OCI-LY7 (cell line): ENCODE results near the gene MIDN. TPM values are rescaled to one million over a fixed set of nuclear protein-coding genes. Genes with fewer than 3 reads are reported as not detected.

ENCODE experiments used
- BruUV-seq: library from RNA; stranded (reverse); fragments of 400-500 nt; replicated peaks from 2 replicates; lab custom pipeline; 2021; lab: Mats Ljungman, UMichigan
- CTCF ChIA-PET: fragments of 300-600 bp; sonication (Branson Sonifier 250); formaldehyde crosslinking; loops from one replicate; lab custom pipeline; 2022; ENCODE audit warnings: antibody characterized with exemption; ENCODE audit not compliant: unreplicated experiment; lab: Charles Lee
- POLR2A ChIA-PET: fragments of 300-600 bp; sonication (Branson Sonifier 250); formaldehyde crosslinking; loops from one replicate; lab custom pipeline; 2022; ENCODE audit warnings: antibody characterized with exemption; lab: Charles Lee
- DNase-seq: peaks from one replicate; pipeline ENCODE4 v3.0.0-alpha.2; 2015; ENCODE audit warnings: low spot score
- H2AFZ ChIP-seq: fragments of 200-600 bp; sonication (generic), shearing (Covaris generic); 2 replicates; pipeline ENCODE4 v1.6.1; 2014; ENCODE audit warnings: mild to moderate bottlenecking, antibody characterized with exemption, low read length, moderate library complexity
- H3K27ac ChIP-seq: fragments of 200-600 bp; sonication (generic); 2 replicates; pipeline ENCODE4 v1.5.1; 2014; ENCODE audit warnings: mixed run types, low read depth, mild to moderate bottlenecking, moderate library complexity, low read length, inconsistent platforms; ENCODE audit not compliant: poor library complexity, severe bottlenecking
- H3K36me3 ChIP-seq: fragments of 200-600 bp; sonication (generic); 2 replicates; pipeline ENCODE4 v1.6.1; 2014; ENCODE audit warnings: mild to moderate bottlenecking, antibody characterized with exemption, low read length, moderate library complexity, mixed read lengths; ENCODE audit not compliant: insufficient read depth
- H3K4me1 ChIP-seq: fragments of 200-600 bp; sonication (generic); 2 replicates; pipeline ENCODE4 v1.5.1; 2014; ENCODE audit warnings: mild to moderate bottlenecking, low read length; ENCODE audit not compliant: insufficient read depth, poor library complexity, severe bottlenecking
- H3K4me2 ChIP-seq: fragments of 200-600 bp; sonication (generic); 2 replicates; pipeline ENCODE4 v1.6.1; 2014; ENCODE audit warnings: mild to moderate bottlenecking, low read length
- H3K4me3 ChIP-seq: fragments of 200-600 bp; sonication (generic); 2 replicates; pipeline ENCODE4 v1.5.1; 2014; ENCODE audit warnings: mild to moderate bottlenecking, low read depth, low read length; ENCODE audit not compliant: poor library complexity, severe bottlenecking
- H3K79me2 ChIP-seq: fragments of 200-600 bp; sonication (generic); 2 replicates; pipeline ENCODE4 v1.6.1; 2016; ENCODE audit warnings: low read depth, mild to moderate bottlenecking, low read length, moderate library complexity, mixed read lengths; ENCODE audit not compliant: insufficient read depth
- H3K9me2 ChIP-seq: fragments of 200-600 bp; sonication (generic); 2 replicates; pipeline ENCODE4 v1.6.1; 2016; ENCODE audit warnings: mild to moderate bottlenecking, low read length, mixed read lengths; ENCODE audit not compliant: insufficient read depth
- H3K9me3 ChIP-seq: fragments of 200-600 bp; sonication (generic); 2 replicates; pipeline ENCODE4 v1.6.1; 2014; ENCODE audit warnings: mild to moderate bottlenecking, mixed run types, low read length, mixed read lengths
- H4K20me1 ChIP-seq: fragments of 200-600 bp; sonication (generic); 2 replicates; pipeline ENCODE4 v1.6.1; 2014; ENCODE audit warnings: mild to moderate bottlenecking, antibody characterized with exemption, low read length, moderate library complexity, mixed read lengths; ENCODE audit not compliant: insufficient read depth
- EZH2phosphoT487 ChIP-seq: fragments of 200-600 bp; sonication (generic); IDR thresholded peaks from 2 replicates; pipeline ENCODE4 v1.6.1; 2018; ENCODE audit warnings: low read depth, borderline replicate concordance, mild to moderate bottlenecking, mixed run types, antibody characterized with exemption, low read length, moderate library complexity, mixed read lengths
- intact Hi-C: fragments of 100-400 bp; cut with micrococcal nuclease; formaldehyde crosslinking; loops from one replicate; pipeline ENCODE4 v1.10.0; 2022; ENCODE audit not compliant: unreplicated experiment
- total RNA-seq, 2 experiments: library from RNA; depleted of rRNA in 1 of 2; stranded (reverse); fragments of >200 nt in 1 of 2; shearing (Covaris generic) in 1 of 2; gene quantifications; 2 replicates each; pipeline ENCODE4 v1.2.3, GENCODE V29; 2014 to 2022
- TF ChIP-seq, protein P1 (sequence below): fragments of 200-600 bp; sonication (generic); conservative IDR thresholded peaks from 2 replicates; pipeline ENCODE4 v1.5.1; 2014; ENCODE audit warnings: mild to moderate bottlenecking, antibody characterized with exemption, low read length, moderate library complexity, mixed read lengths

Gene MIDN
- total RNA-seq, 2 experiments from 2014 or later = 20.3 to 70.9 TPM

DNA sequence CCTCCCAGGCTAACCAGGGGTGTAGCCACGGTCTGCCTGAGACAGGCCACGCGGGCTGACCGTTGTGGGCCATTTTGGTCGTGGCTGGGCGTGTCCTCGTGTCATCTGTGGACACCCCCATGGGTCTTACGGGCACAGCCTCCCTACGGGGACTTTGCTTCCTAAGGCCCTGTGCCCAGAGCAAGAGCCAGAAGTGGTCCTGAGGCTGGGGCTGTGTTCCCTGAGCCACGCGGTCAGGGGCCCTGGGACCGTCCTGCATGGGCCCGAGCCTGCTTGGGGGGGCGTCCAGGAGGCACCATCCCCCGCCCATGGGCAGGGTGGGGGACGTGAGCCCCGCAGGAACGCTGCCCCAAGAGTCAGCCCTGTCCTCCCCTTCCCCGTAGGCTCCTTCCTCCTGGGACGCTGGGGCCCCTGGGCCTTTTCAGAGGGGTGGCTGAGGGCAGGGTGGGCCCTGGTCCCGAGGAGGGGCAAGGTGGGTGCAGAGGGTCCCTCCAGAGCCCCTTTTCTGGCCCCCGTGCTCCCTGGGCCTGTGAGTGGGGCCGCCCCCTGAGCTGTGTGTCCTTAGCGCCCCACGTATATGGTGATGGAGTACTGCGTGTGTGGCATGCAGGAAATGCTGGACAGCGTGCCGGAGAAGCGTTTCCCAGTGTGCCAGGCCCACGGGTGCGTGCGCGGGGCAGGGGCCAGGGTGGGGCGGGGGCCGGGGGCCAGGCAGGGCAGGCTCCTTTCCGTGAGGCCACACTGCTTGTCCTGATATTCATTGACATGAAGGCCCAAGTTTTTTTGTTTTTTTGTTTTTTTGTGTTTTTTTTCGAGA, 29.4 kb upstream of the MIDN start:
- H3K4me2 ChIP-seq = no peak overlapping the region
- peaks cover 40% of the 10 kb centered on the region for H3K36me3 ChIP-seq
- peaks cover 5% of the 10 kb centered on the region for H3K4me1 ChIP-seq
- no peak overlapping the region for H3K27ac ChIP-seq
- H3K4me3 ChIP-seq = no peak overlapping the region
- POLR2A ChIA-PET = no interaction called here
- H4K20me1 ChIP-seq = no peaks in the 10 kb centered on the region
- DNase-seq = no peak
- no peaks in the 10 kb centered on the region for H3K9me2 ChIP-seq
- BruUV-seq = no TSS peak
- H3K9me3 ChIP-seq = no peaks in the 10 kb centered on the region
- TF ChIP-seq, protein P1, sequence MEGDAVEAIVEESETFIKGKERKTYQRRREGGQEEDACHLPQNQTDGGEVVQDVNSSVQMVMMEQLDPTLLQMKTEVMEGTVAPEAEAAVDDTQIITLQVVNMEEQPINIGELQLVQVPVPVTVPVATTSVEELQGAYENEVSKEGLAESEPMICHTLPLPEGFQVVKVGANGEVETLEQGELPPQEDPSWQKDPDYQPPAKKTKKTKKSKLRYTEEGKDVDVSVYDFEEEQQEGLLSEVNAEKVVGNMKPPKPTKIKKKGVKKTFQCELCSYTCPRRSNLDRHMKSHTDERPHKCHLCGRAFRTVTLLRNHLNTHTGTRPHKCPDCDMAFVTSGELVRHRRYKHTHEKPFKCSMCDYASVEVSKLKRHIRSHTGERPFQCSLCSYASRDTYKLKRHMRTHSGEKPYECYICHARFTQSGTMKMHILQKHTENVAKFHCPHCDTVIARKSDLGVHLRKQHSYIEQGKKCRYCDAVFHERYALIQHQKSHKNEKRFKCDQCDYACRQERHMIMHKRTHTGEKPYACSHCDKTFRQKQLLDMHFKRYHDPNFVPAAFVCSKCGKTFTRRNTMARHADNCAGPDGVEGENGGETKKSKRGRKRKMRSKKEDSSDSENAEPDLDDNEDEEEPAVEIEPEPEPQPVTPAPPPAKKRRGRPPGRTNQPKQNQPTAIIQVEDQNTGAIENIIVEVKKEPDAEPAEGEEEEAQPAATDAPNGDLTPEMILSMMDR = no peak
- TF ChIP-seq EZH2phosphoT487 = no peak
- intact Hi-C loops = no loop called here
- H2AFZ ChIP-seq = no peak overlapping the region
- H3K79me2 ChIP-seq = peaks cover 10% of the 10 kb centered on the region; the same call in 1 of the 2 replicates
- CTCF ChIA-PET = no interaction called here

DNA sequence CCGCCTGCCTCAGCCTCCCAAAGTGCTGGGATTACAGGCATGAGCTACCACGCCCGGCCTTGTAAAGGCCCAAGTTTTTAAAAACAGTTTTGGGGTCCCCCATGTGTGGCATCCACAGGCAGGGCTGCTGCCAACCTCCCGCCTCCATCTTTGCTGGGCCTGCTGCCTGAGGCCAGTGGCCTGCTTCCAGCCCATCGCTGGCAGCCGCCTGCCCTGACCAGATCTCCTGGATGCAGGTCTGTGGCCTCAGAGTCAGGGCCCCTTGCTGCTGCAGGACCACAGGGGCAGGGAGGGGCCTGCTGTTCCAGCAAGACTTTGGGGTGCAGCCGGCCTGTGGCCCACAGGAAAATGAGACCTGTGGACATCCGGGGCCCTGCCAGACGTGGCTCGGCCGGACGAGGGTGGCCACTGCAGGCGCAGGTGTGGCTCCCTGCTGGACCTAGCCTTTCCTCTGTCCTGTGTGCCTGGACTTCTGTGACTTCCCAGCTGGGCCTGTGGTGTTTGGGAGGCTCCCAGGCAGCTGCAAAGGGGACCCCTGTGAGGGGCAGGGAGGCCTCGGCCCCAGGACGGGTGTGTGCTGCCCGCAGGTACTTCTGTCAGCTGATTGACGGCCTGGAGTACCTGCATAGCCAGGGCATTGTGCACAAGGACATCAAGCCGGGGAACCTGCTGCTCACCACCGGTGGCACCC, 28.5 kb upstream of the MIDN start:
- Histone ChIP-seq H3K27ac (no peak overlapping the region), H3K9me3 (no peaks in the 10 kb centered on the region), H3K79me2 (0 out of 2 replicates have a peak, but pooled peaks cover 3% of the 10 kb centered on the region), H3K36me3 (peaks cover 40% of the 10 kb centered on the region), H3K4me2 (no peak overlapping the region), H4K20me1 (no peaks in the 10 kb centered on the region), H3K9me2 (no peaks in the 10 kb centered on the region), H3K4me3 (no peak overlapping the region), H3K4me1 (peaks cover 5% of the 10 kb centered on the region), H2AFZ (no peak overlapping the region)
- DNase-seq = no peak
- TF ChIP-seq EZH2phosphoT487 = no peak
- TF ChIP-seq, protein P1 = no peak
- CTCF ChIA-PET = no interaction called here
- intact Hi-C loops = no loop called here
- BruUV-seq = no TSS peak
- POLR2A ChIA-PET = no interaction called here
